OCI-LY7 (cell line): ENCODE data around the gene TADA1.

Experiments
- CTCF ChIP-seq: fragments of 200-600 bp; sonication (generic); conservative IDR thresholded peaks from 2 replicates; pipeline ENCODE4 v1.5.1; 2014; ENCODE audit warnings: mild to moderate bottlenecking, antibody characterized with exemption, low read length, moderate library complexity, mixed read lengths
- EZH2phosphoT487 ChIP-seq: fragments of 200-600 bp; sonication (generic); IDR thresholded peaks from 2 replicates; pipeline ENCODE4 v1.6.1; 2018; ENCODE audit warnings: low read depth, borderline replicate concordance, mild to moderate bottlenecking, mixed run types, antibody characterized with exemption, low read length, moderate library complexity, mixed read lengths

- TF ChIP-seq CTCF (no peak), EZH2phosphoT487 (no peak)
Observed at GRCh38 chr1:166875302-166875733, 746 bp downstream of the TADA1 start.
